K562 (cell line): ENCODE results near the gene TLR5. TPM values are rescaled to one million over a fixed set of nuclear protein-coding genes. Genes with fewer than 3 reads are reported as not detected.

ENCODE experiments used
- CREB3L1 ChIP-seq: fragments of 450-650 bp; IDR thresholded peaks from 2 replicates; pipeline ENCODE4 v1.6.1; 2014; ENCODE audit warnings: low read depth, mild to moderate bottlenecking, moderate library complexity, borderline replicate concordance
- NELFE ChIP-seq: IDR thresholded peaks from 2 replicates; pipeline ENCODE4 v1.6.1; 2011; ENCODE audit warnings: mild to moderate bottlenecking; ENCODE audit not compliant: insufficient read depth, insufficient read length
- NR2C2 ChIP-seq, 2 experiments: fragments of 200-800 bp in 1 of 2; sonication (Bioruptor generic) in 1 of 2; sonication (generic) in 1 of 2; formaldehyde crosslinking in 1 of 2; IDR thresholded peaks; 2 replicates each; pipeline versions ENCODE4 v1.6.1 to v1.8.0; 2016 to 2022; ENCODE audit warnings: mild to moderate bottlenecking in 1 of 2, missing compliant biosample characterization in 1 of 2, missing genetic modification characterization in 1 of 2, missing genetic modification reagents in 1 of 2
- PTBP1 ChIP-seq: fragments of 200-400 bp; formaldehyde crosslinking; IDR thresholded peaks from 2 replicates; pipeline ENCODE4 v1.6.1; 2017; ENCODE audit warnings: low read depth, low read length
- RAD51 ChIP-seq: fragments of 450-650 bp; IDR thresholded peaks from 2 replicates; pipeline ENCODE4 v1.7.1; 2016; ENCODE audit warnings: low read depth, mild to moderate bottlenecking, borderline replicate concordance
- RREB1 ChIP-seq: fragments of 250-450 bp; sonication (Bioruptor Pico); IDR thresholded peaks from 2 replicates; pipeline ENCODE4 v1.4.0; 2020
- SMARCE1 ChIP-seq: fragments of 450-650 bp; IDR thresholded peaks from 2 replicates; pipeline ENCODE4 v1.7.1; 2016; ENCODE audit warnings: mild to moderate bottlenecking
- TAF7 ChIP-seq: fragments of 450-650 bp; IDR thresholded peaks from 2 replicates; pipeline ENCODE4 v1.6.1; 2016; ENCODE audit warnings: missing genetic modification characterization, missing compliant biosample characterization
- TCF7L2 ChIP-seq: fragments of 150-350 bp; IDR thresholded peaks from 2 replicates; pipeline ENCODE4 v1.6.1; 2016; ENCODE audit warnings: low read depth, mild to moderate bottlenecking, low read length, moderate library complexity
- WHSC1 ChIP-seq: IDR thresholded peaks from one replicate; pipeline ENCODE4 v1.6.1; 2012; ENCODE audit warnings: low read length, control low read depth, inconsistent platforms
- ZBTB33 ChIP-seq: sonication (generic); formaldehyde crosslinking; IDR thresholded peaks from 2 replicates; pipeline ENCODE4 v1.8.1; 2023; ENCODE audit warnings: mild to moderate bottlenecking, missing genetic modification reagents
- ZBTB34 ChIP-seq: fragments of 250-450 bp; sonication (Bioruptor Pico); IDR thresholded peaks from 2 replicates; pipeline ENCODE4 v1.8.0; 2021; ENCODE audit warnings: mild to moderate bottlenecking, moderate library complexity
- ZBTB7A ChIP-seq: IDR thresholded peaks from 2 replicates; pipeline ENCODE4 v1.6.1; 2011; ENCODE audit warnings: low read depth, mild to moderate bottlenecking, low read length, moderate library complexity, borderline replicate concordance; ENCODE audit not compliant: control insufficient read depth
- ZNF717 ChIP-seq: fragments of 250-450 bp; sonication (Bioruptor Pico); IDR thresholded peaks from 2 replicates; pipeline ENCODE4 v1.5.0; 2021
- polyA plus RNA-seq, 8 experiments: library from polyadenylated mRNA; depleted of rRNA in 4 of 8; stranded (reverse) in 5 of 8; unstranded in 3 of 8; fragments of >200 nt; fragmentation: Nextera tagmentation in 2 of 8; fragmentation: Illumina TruSeq in 1 of 8; extraction: Ambion mirVana in 2 of 8; extraction: Trizol in 1 of 8; gene quantifications; 2 replicates each; pipeline versions ENCODE4 v1.2.1 to v1.2.3, GENCODE V29; 2011 to 2014; ENCODE audit warnings: inconsistent platforms in 1 of 8, missing spikeins in 1 of 8
- total RNA-seq, 7 experiments: library from RNA; depleted of rRNA in 6 of 7; stranded (reverse); fragments of >200 nt in 6 of 7; fragmentation: Illumina TruSeq in 2 of 7; extraction: Trizol in 2 of 7; gene quantifications; 2 replicates each; pipeline versions ENCODE4 v1.2.1 to v1.2.3, GENCODE V29; 2011 to 2021; ENCODE audit warnings: low replicate concordance in 1 of 7

Gene TLR5
- total and polyA plus RNA-seq, 9 of the 15 experiments (the other 6 are each of a cell fraction or from before 2014, with no cell fraction given), result 0.93 to 7.4 (median 1.9) TPM

GRCh38 chr1:223129229-223129901 is 13.7 kb downstream of the TLR5 start (continued):
- TF ChIP-seq RREB1 (CRISPR knock-in tag) (no peak), NELFE (no peak), PTBP1 (0 out of 2 replicates have a peak, but pooled peaks have one; percentile 19), WHSC1 (no peak), ZNF717 (CRISPR knock-in tag) (no peak), RAD51 (no peak), NR2C2 (CRISPR knock-in tag; IDR thresholded peaks at IDR 0.05) (0 out of 2 replicates have a peak, but pooled peaks have one; percentile 14), NR2C2 (tag; IDR thresholded peaks at IDR 0.05) (no peak), TAF7 (tag) (no peak), ZBTB7A (peak; percentile 41; the same call in 1 of the 2 replicates), ZBTB34 (no peak), ZBTB33 (CRISPR knock-in tag) (peak; percentile 92; the same call in 1 of the 2 replicates), CREB3L1 (no peak; the same call in 1 of the 2 replicates), SMARCE1 (no peak), TCF7L2 (no peak)
